Neural cell (in vitro differentiated cells): ENCODE measurements around the gene RBM5. TPM values are rescaled to one million over a fixed set of nuclear protein-coding genes. Genes with fewer than 3 reads are reported as not detected.

Source experiments
- H2AFZ ChIP-seq: fragments of 200-600, 300-800 bp; sonication (generic), shearing (Covaris generic); 2 replicates; pipeline ENCODE4 v1.6.0; 2014; ENCODE audit warnings: low read depth, mild to moderate bottlenecking, antibody characterized with exemption, low read length, moderate library complexity
- H3F3A ChIP-seq: fragments of 200-600 bp; shearing (Covaris generic); 2 replicates; pipeline ENCODE4 v1.6.1; 2016; ENCODE audit warnings: mild to moderate bottlenecking, moderate library complexity, mixed read lengths, antibody characterized with exemption, low read length; ENCODE audit not compliant: insufficient read depth, poor library complexity, severe bottlenecking
- H3K27ac ChIP-seq: fragments of 200-600, 300-800 bp; sonication (generic), shearing (Covaris generic); 2 replicates; pipeline ENCODE4 v1.5.1; 2014; ENCODE audit warnings: mild to moderate bottlenecking, low read length, moderate library complexity
- H3K27me3 ChIP-seq: fragments of 300-800, 200-600 bp; sonication (generic), shearing (Covaris generic); 2 replicates; pipeline ENCODE4 v1.6.0; 2014; ENCODE audit warnings: mild to moderate bottlenecking, low read depth, low read length, moderate library complexity; ENCODE audit not compliant: insufficient read depth
- H3K36me3 ChIP-seq: fragments of 300-800, 200-600 bp; sonication (generic), shearing (Covaris generic); 2 replicates; pipeline ENCODE4 v1.5.1; 2014; ENCODE audit warnings: mild to moderate bottlenecking, antibody characterized with exemption, low read length, moderate library complexity; ENCODE audit not compliant: insufficient read depth
- H3K4me2 ChIP-seq: fragments of 300-800, 200-600 bp; sonication (generic), shearing (Covaris generic); 2 replicates; pipeline ENCODE4 v1.6.0; 2014; ENCODE audit warnings: mild to moderate bottlenecking, low read length
- H3K4me3 ChIP-seq: fragments of 300-800, 200-600 bp; sonication (generic), shearing (Covaris generic); 2 replicates; pipeline ENCODE4 v1.5.1; 2014; ENCODE audit warnings: mild to moderate bottlenecking, low read length, moderate library complexity
- H3K79me2 ChIP-seq: fragments of 200-600 bp; shearing (Covaris generic); replicated peaks from 2 replicates; pipeline ENCODE4 v1.6.0; 2014; ENCODE audit warnings: mild to moderate bottlenecking, low read length, moderate library complexity; ENCODE audit not compliant: insufficient read depth
- H3K9ac ChIP-seq: fragments of 300-800, 200-600 bp; sonication (generic), shearing (Covaris generic); 2 replicates; pipeline ENCODE4 v1.6.1; 2016; ENCODE audit warnings: mild to moderate bottlenecking, low read length, mixed read lengths
- H3K9me2 ChIP-seq: fragments of 200-600 bp; shearing (Covaris generic); 2 replicates; pipeline ENCODE4 v1.6.1; 2016; ENCODE audit warnings: mild to moderate bottlenecking, low read length, mixed read lengths; ENCODE audit not compliant: insufficient read depth
- H3K9me3 ChIP-seq: fragments of 200-600, 300-800 bp; sonication (generic), shearing (Covaris generic); 2 replicates; pipeline ENCODE4 v1.6.1; 2016; ENCODE audit warnings: mild to moderate bottlenecking, mixed run types, low read length, moderate library complexity, mixed read lengths
- H4K20me1 ChIP-seq: fragments of 200-600 bp; shearing (Covaris generic); 2 replicates; pipeline ENCODE4 v1.6.1; 2016; ENCODE audit warnings: mild to moderate bottlenecking, mixed run types; ENCODE audit not compliant: insufficient read depth
- CTCF ChIP-seq: fragments of 450-650 bp; IDR thresholded peaks from 2 replicates; pipeline ENCODE4 v1.5.1; 2014; ENCODE audit warnings: antibody characterized with exemption, mild to moderate bottlenecking, moderate library complexity; ENCODE audit not compliant: poor library complexity, severe bottlenecking
- EP300 ChIP-seq: fragments of 450-650 bp; conservative IDR thresholded peaks from 2 replicates; pipeline ENCODE4 v1.6.1; 2014; ENCODE audit warnings: antibody characterized with exemption, mild to moderate bottlenecking, moderate library complexity; ENCODE audit not compliant: poor library complexity, severe bottlenecking
- EZH2 ChIP-seq: fragments of 200-600, 300-800 bp; shearing (Covaris generic), sonication (generic); IDR thresholded peaks from 2 replicates; pipeline ENCODE4 v1.6.1; 2014; ENCODE audit warnings: antibody characterized with exemption, low read length, borderline replicate concordance, mild to moderate bottlenecking; ENCODE audit not compliant: insufficient read depth, poor library complexity, severe bottlenecking
- MXI1 ChIP-seq: fragments of 450-650 bp; conservative IDR thresholded peaks from 2 replicates; pipeline ENCODE4 v1.6.1; 2014; ENCODE audit warnings: antibody characterized with exemption, mild to moderate bottlenecking; ENCODE audit not compliant: poor library complexity, severe bottlenecking
- POLR2AphosphoS5 ChIP-seq: IDR thresholded peaks from 2 replicates; pipeline ENCODE4 v1.6.1; 2012
- REST ChIP-seq: IDR thresholded peaks from 2 replicates; pipeline ENCODE4 v1.6.1; 2012; ENCODE audit warnings: borderline replicate concordance
- TAF1 ChIP-seq: IDR thresholded peaks from 2 replicates; pipeline ENCODE4 v1.6.1; 2012; ENCODE audit warnings: low read depth
- polyA plus RNA-seq: library from polyadenylated mRNA; depleted of rRNA; stranded (reverse); fragments of >200 nt; gene quantifications from 2 replicates; pipeline ENCODE4 v1.2.3, GENCODE V29; 2014

The RBM5 gene
- polyA plus RNA-seq, 1 donor from 2014 or later: 632 TPM

GRCh38 chr3:50122661-50123391 lies 34.1 kb downstream of the RBM5 start:
- Histone ChIP-seq H4K20me1 (no peaks in the 10 kb centered on the region), H3K9ac (no peak overlapping the region)

GRCh38 chr3:50123394-50124051 lies 34.8 kb downstream of the RBM5 start:
- Histone ChIP-seq H3K4me3 (no peak overlapping the region), H3K27me3 (no peaks in the 10 kb centered on the region), H3F3A (no peaks in the 10 kb centered on the region), H3K9me2 (no peaks in the 10 kb centered on the region), H3K79me2 (no peaks in the 10 kb centered on the region), H3K36me3 (no peaks in the 10 kb centered on the region), H3K27ac (no peak overlapping the region), H3K9me3 (no peaks in the 10 kb centered on the region), H2AFZ (no peak overlapping the region), H3K4me2 (no peak overlapping the region), H3K9ac (no peak overlapping the region), H4K20me1 (no peaks in the 10 kb centered on the region)
- TF ChIP-seq MXI1 (no peak), POLR2AphosphoS5 (peak; percentile 2)

More at GRCh38 chr3:50122661-50123391, 34.1 kb downstream of the RBM5 start:
- Histone ChIP-seq H3K4me2 (no peak overlapping the region), H3K27me3 (no peaks in the 10 kb centered on the region), H2AFZ (no peak overlapping the region), H3K27ac (no peak overlapping the region), H3K9me3 (no peaks in the 10 kb centered on the region), H3K36me3 (no peaks in the 10 kb centered on the region), H3K4me3 (no peak overlapping the region), H3K79me2 (no peaks in the 10 kb centered on the region), H3F3A (no peaks in the 10 kb centered on the region), H3K9me2 (no peaks in the 10 kb centered on the region)
- TF ChIP-seq EP300: no peak
- no peak for TF ChIP-seq REST
- no peak for TF ChIP-seq TAF1
- no peak for TF ChIP-seq CTCF
- TF ChIP-seq POLR2AphosphoS5: peak; percentile 9
- TF ChIP-seq EZH2: no peak
